H9 (cell line): Measurements from ENCODE around the gene TMEM238. TPM values are rescaled to one million over a fixed set of nuclear protein-coding genes. Genes with fewer than 3 reads are reported as not detected.
"Not testable (repeated sequence)": the region's sequence is repeated elsewhere in the genome, so short reads cannot be mapped to it uniquely, and the experiment has no call there.

Experiments
- DNase-seq: peaks from one replicate; pipeline ENCODE4 v3.0.0-alpha.2; 2017
- H2AFZ ChIP-seq: one replicate; pipeline ENCODE4 v1.6.1; 2013; ENCODE audit warnings: mild to moderate bottlenecking, low read length, control low read depth, moderate library complexity
- H2AK5ac ChIP-seq: 2 replicates; pipeline ENCODE4 v1.6.1; 2013; ENCODE audit warnings: low read length, control low read depth, mixed read lengths; ENCODE audit not compliant: insufficient read length
- H2BK120ac ChIP-seq: one replicate; pipeline ENCODE4 v1.6.1; 2013; ENCODE audit warnings: low read depth, mild to moderate bottlenecking, low read length, control low read depth, inconsistent platforms; ENCODE audit not compliant: poor library complexity, severe bottlenecking
- H2BK12ac ChIP-seq: 2 replicates; pipeline ENCODE4 v1.6.1; 2013; ENCODE audit warnings: low read length, control low read depth, mixed read lengths, low read depth; ENCODE audit not compliant: insufficient read length
- H2BK15ac ChIP-seq: 2 replicates; pipeline ENCODE4 v1.6.1; 2013; ENCODE audit warnings: low read depth, low read length, control low read depth
- H2BK20ac ChIP-seq: one replicate; pipeline ENCODE4 v1.6.1; 2013; ENCODE audit warnings: low read depth, mild to moderate bottlenecking, low read length, control low read depth, inconsistent platforms; ENCODE audit not compliant: poor library complexity, severe bottlenecking
- H2BK5ac ChIP-seq: 2 replicates; pipeline ENCODE4 v1.6.1; 2013; ENCODE audit warnings: low read length, control low read depth, mixed read lengths; ENCODE audit not compliant: insufficient read length
- H3K14ac ChIP-seq: 2 replicates; pipeline ENCODE4 v1.6.1; 2013; ENCODE audit warnings: low read length, control low read depth; ENCODE audit not compliant: insufficient read depth
- H3K18ac ChIP-seq: 2 replicates; pipeline ENCODE4 v1.6.1; 2013; ENCODE audit warnings: low read depth, mild to moderate bottlenecking, mixed read lengths, low read length, control low read depth; ENCODE audit not compliant: insufficient read length
- H3K23ac ChIP-seq: 2 replicates; pipeline ENCODE4 v1.6.1; 2013; ENCODE audit warnings: low read length, control low read depth, mixed read lengths, low read depth; ENCODE audit not compliant: insufficient read length
- H3K23me2 ChIP-seq: 2 replicates; pipeline ENCODE4 v1.6.1; 2013; ENCODE audit warnings: low read depth, mild to moderate bottlenecking, mixed read lengths, low read length, control low read depth; ENCODE audit not compliant: insufficient read length, poor library complexity, severe bottlenecking
- H3K27ac ChIP-seq: 2 replicates; pipeline ENCODE4 v1.5.1; 2013; ENCODE audit warnings: low read length, control low read depth, mixed read lengths, low read depth; ENCODE audit not compliant: insufficient read length
- H3K27me3 ChIP-seq: 2 replicates; pipeline ENCODE4 v1.6.1; 2013; ENCODE audit warnings: low read length, control low read depth, inconsistent platforms; ENCODE audit not compliant: insufficient read depth
- H3K4ac ChIP-seq: 2 replicates; pipeline ENCODE4 v1.6.1; 2013; ENCODE audit warnings: low read depth, mild to moderate bottlenecking, control low read depth, inconsistent platforms, low read length, moderate library complexity
- H3K4me1 ChIP-seq: 2 replicates; pipeline ENCODE4 v1.6.1; 2013; ENCODE audit warnings: low read length, control low read depth, inconsistent platforms; ENCODE audit not compliant: insufficient read depth
- H3K4me2 ChIP-seq: 2 replicates; pipeline ENCODE4 v1.6.1; 2013; ENCODE audit warnings: low read length, control low read depth, mixed read lengths; ENCODE audit not compliant: insufficient read length, insufficient read depth
- H3K56ac ChIP-seq: 2 replicates; pipeline ENCODE4 v1.6.1; 2013; ENCODE audit warnings: low read depth, mild to moderate bottlenecking, mixed read lengths, low read length, control low read depth; ENCODE audit not compliant: insufficient read length
- H3K79me1 ChIP-seq: 2 replicates; pipeline ENCODE4 v1.6.1; 2013; ENCODE audit warnings: low read depth, mild to moderate bottlenecking, moderate library complexity, low read length, control low read depth, inconsistent platforms; ENCODE audit not compliant: insufficient read depth, poor library complexity, severe bottlenecking
- H3K79me2 ChIP-seq: 2 replicates; pipeline ENCODE4 v1.6.1; 2013; ENCODE audit warnings: low read length, control low read depth, inconsistent platforms; ENCODE audit not compliant: insufficient read depth
- H3K9ac ChIP-seq: 2 replicates; pipeline ENCODE4 v1.6.1; 2013; ENCODE audit warnings: low read length, control low read depth, mixed read lengths; ENCODE audit not compliant: insufficient read length; ENCODE audit errors: extremely low read depth
- H3K9me3 ChIP-seq: one replicate; pipeline ENCODE4 v1.6.1; 2013; ENCODE audit warnings: low read depth, low read length, inconsistent platforms; ENCODE audit not compliant: control insufficient read depth
- H3T11ph ChIP-seq: one replicate; pipeline ENCODE4 v1.6.1; 2013; ENCODE audit warnings: mild to moderate bottlenecking, low read length, control low read depth, inconsistent platforms
- H4K20me1 ChIP-seq: one replicate; pipeline ENCODE4 v1.6.1; 2013; ENCODE audit not compliant: control insufficient read depth, insufficient read length, insufficient read depth
- H4K5ac ChIP-seq: 2 replicates; pipeline ENCODE4 v1.6.1; 2013; ENCODE audit warnings: low read depth, mild to moderate bottlenecking, mixed read lengths, low read length, control low read depth; ENCODE audit not compliant: insufficient read length
- H4K8ac ChIP-seq: replicated peaks from 2 replicates; pipeline ENCODE4 v1.6.1; 2013; ENCODE audit warnings: low read length, control low read depth, mixed read lengths, low read depth; ENCODE audit not compliant: insufficient read length
- H4K91ac ChIP-seq: 2 replicates; pipeline ENCODE4 v1.6.1; 2013; ENCODE audit warnings: low read depth, mild to moderate bottlenecking, moderate library complexity, mixed read lengths, low read length, control low read depth; ENCODE audit not compliant: insufficient read length
- H3K27ac Mint-ChIP-seq, 3 experiments: 2 replicates in 2 of 3; 3 replicates in 1 of 3; pipeline ENCODE4 v1.8.0; 2020 to 2021; ENCODE audit warnings: mixed read lengths in 3 of 3, mild to moderate bottlenecking in 1 of 3, moderate library complexity in 1 of 3
- H3K27me3 Mint-ChIP-seq: 2 replicates; pipeline ENCODE4 v1.8.0; 2021; ENCODE audit warnings: low read depth, mild to moderate bottlenecking, moderate library complexity, mixed read lengths
- H3K36me3 Mint-ChIP-seq, 3 experiments: 2 replicates in 2 of 3; 3 replicates in 1 of 3; pipeline ENCODE4 v1.8.0; 2020 to 2021; ENCODE audit warnings: low read depth in 3 of 3, mixed read lengths in 3 of 3; ENCODE audit not compliant: insufficient read depth in 1 of 3
- H3K4me1 Mint-ChIP-seq, 2 experiments: 2 replicates each; pipeline ENCODE4 v1.8.0; 2020; ENCODE audit warnings: mixed read lengths in 2 of 2
- H3K4me3 Mint-ChIP-seq, 2 experiments: 2 replicates in 1 of 2; 3 replicates in 1 of 2; pipeline ENCODE4 v1.8.0; 2020 to 2021; ENCODE audit warnings: mild to moderate bottlenecking in 2 of 2, mixed read lengths in 2 of 2, moderate library complexity in 1 of 2
- H3K9me3 Mint-ChIP-seq, 2 experiments: 2 replicates in 1 of 2; 3 replicates in 1 of 2; pipeline ENCODE4 v1.8.0; 2020; ENCODE audit warnings: mild to moderate bottlenecking in 2 of 2, mixed read lengths in 2 of 2, moderate library complexity in 1 of 2
- CTCF ChIP-seq: fragments of 200-600 bp; sonication (generic); conservative IDR thresholded peaks from 3 replicates; pipeline ENCODE4 v1.8.0; 2021; ENCODE audit warnings: antibody characterized with exemption, mild to moderate bottlenecking
- WGBS: extraction: QIAGEN DNeasy Blood & Tissue Kit; methylation state at CpG from one replicate; pipeline ENCODE4 v1.1.7; 2013; ENCODE audit warnings: missing lambda C conversion rate, low lambda C conversion rate, mixed read lengths; ENCODE audit not compliant: insufficient read length; ENCODE audit errors: extremely low coverage; 5-methylcytosine and 5-hydroxymethylcytosine counted together
- total RNA-seq: library from RNA; stranded (reverse); gene quantifications from 2 replicates; pipeline ENCODE4 v1.2.1, GENCODE V29; 2021

TMEM238 gene
- total RNA-seq, 1 experiment from 2014 or later, result 4.8 TPM

GRCh38 chr19:55407800-55408532 lies 23.9 kb upstream of the TMEM238 start:
- Histone ChIP-seq H3K14ac (peak overlapping the region; percentile 97; the same call in 1 of the 2 replicates), H2BK5ac (peak overlapping the region; percentile 27), H4K91ac (peak overlapping the region; percentile 87), H3K4me1 (no peaks in the 10 kb centered on the region; the same call in 1 of the 2 replicates), H3K23ac (no peak overlapping the region), H2BK120ac (peak overlapping the region; percentile 91), H3K9ac (no peak overlapping the region), H3K27ac (peak overlapping the region; percentile 66), H2AK5ac (peak overlapping the region; percentile 26), H3K79me2 (peaks cover 14% of the 10 kb centered on the region; the same call in 1 of the 2 replicates), H3K4me2 (peak overlapping the region; percentile 77), H3K23me2 (peaks cover 6% of the 10 kb centered on the region), H3K79me1 (peaks cover 7% of the 10 kb centered on the region), H4K20me1 (no peaks in the 10 kb centered on the region), H4K5ac (peak overlapping the region; percentile 96), H4K8ac (no peak overlapping the region), H3T11ph (peak overlapping the region; percentile 92), H3K4ac (peak overlapping the region; percentile 54; the same call in 1 of the 2 replicates), H3K18ac (peak overlapping the region; percentile 96), H2BK20ac (no peak overlapping the region), H2BK12ac (no peak overlapping the region), H2BK15ac (no peak overlapping the region), H2AFZ (no peak overlapping the region), H3K9me3 (no peaks in the 10 kb centered on the region), H3K27me3 (no peaks in the 10 kb centered on the region), H3K56ac (no peak overlapping the region)
- Mint-ChIP-seq H3K36me3 (peaks cover 37 to 45% (median 43%) of the 10 kb centered on the region in 3 experiments), H3K27me3 (peaks cover 26% of the 10 kb centered on the region), H3K4me3 (peak overlapping the region; percentile 88 to 90), H3K4me1 (peaks cover 18 to 31% of the 10 kb centered on the region in 2 experiments), H3K9me3 (peaks cover 20 to 21% of the 10 kb centered on the region in 2 experiments), H3K27ac (peak overlapping the region; percentile 97 to 99 (median 98))
- WGBS, result no CpG with 5 or more reads among the region's 72 CpGs
- TF ChIP-seq CTCF, result no peak
- DNase-seq, result peak; percentile 99

- not testable (repeated sequence) for H3K79me1 ChIP-seq, DNase-seq, H3K23me2 ChIP-seq, H2BK15ac ChIP-seq, H2BK20ac ChIP-seq, H4K20me1 ChIP-seq, H3K23ac ChIP-seq, H4K8ac ChIP-seq, H2AFZ ChIP-seq, H3K56ac ChIP-seq, H3K4me1 ChIP-seq, H3K9me3 ChIP-seq, H3K27me3 ChIP-seq
- H2AK5ac ChIP-seq, result peak within 1 kb of the TSS; percentile 26
- H2BK120ac ChIP-seq, result peak within 1 kb of the TSS; percentile 91
- H3T11ph ChIP-seq, result peak within 1 kb of the TSS; percentile 92
- peak within 1 kb of the TSS; percentile 87 for H4K91ac ChIP-seq
- peak within 1 kb of the TSS; percentile 27 for H2BK5ac ChIP-seq
- peaks cover 18 to 34% of the 10 kb centered on the region in 2 experiments for H3K4me1 Mint-ChIP-seq
- H3K14ac ChIP-seq, result peak within 1 kb of the TSS; percentile 97
- peak within 1 kb of the TSS; percentile 96 for H4K5ac ChIP-seq
- H3K27ac ChIP-seq, result peak within 1 kb of the TSS; percentile 66
- peaks cover 41 to 50% (median 48%) of the 10 kb centered on the region in 3 experiments for H3K36me3 Mint-ChIP-seq
- peak within 1 kb of the TSS; percentile 97 to 99 (median 98) for H3K27ac Mint-ChIP-seq
- H3K4ac ChIP-seq, result peak within 1 kb of the TSS; percentile 54; the same call in 1 of the 2 replicates
- H3K4me3 Mint-ChIP-seq, result peak within 1 kb of the TSS; percentile 88 to 90
- peak within 1 kb of the TSS; percentile 96 for H3K18ac ChIP-seq
- peak within 1 kb of the TSS; percentile 73 for H3K9ac ChIP-seq
- no CpG with 5 or more reads among the region's 36 CpGs for WGBS
- H3K79me2 ChIP-seq, result peaks cover 14% of the 10 kb centered on the region; the same call in 1 of the 2 replicates
- H3K9me3 Mint-ChIP-seq, result peaks cover 20 to 21% of the 10 kb centered on the region in 2 experiments
- peak within 1 kb of the TSS; percentile 77 for H3K4me2 ChIP-seq
- H3K27me3 Mint-ChIP-seq, result peaks cover 26% of the 10 kb centered on the region
- H2BK12ac ChIP-seq, result peak within 1 kb of the TSS; percentile 65
Observed at GRCh38 chr19:55407550-55407799, 23.4 kb upstream of the TMEM238 start, which contains the start of gene UBE2S. Gene UBE2S, minus strand, starts transcription at chr19:55407788. Its CDS starts 199 bp downstream, at chr19:55407589.
